NCI-H460 (cell line): Measurements from ENCODE around the gene GALNT17. TPM values are rescaled to one million over a fixed set of nuclear protein-coding genes. Genes with fewer than 3 reads are reported as not detected.

Experiments
- DNase-seq: peaks from one replicate; pipeline ENCODE4 v3.0.0-alpha.2; 2016; ENCODE audit warnings: low read depth; ENCODE audit errors: extremely low read depth
- total RNA-seq: library from RNA; depleted of rRNA; stranded (reverse); fragments of >200 nt; shearing (Covaris generic); gene quantifications from 2 replicates; pipeline ENCODE4 v1.2.3, GENCODE V29; 2014

GALNT17 gene
- total RNA-seq, 1 experiment from 2014 or later, result 3.1 TPM

DNA sequence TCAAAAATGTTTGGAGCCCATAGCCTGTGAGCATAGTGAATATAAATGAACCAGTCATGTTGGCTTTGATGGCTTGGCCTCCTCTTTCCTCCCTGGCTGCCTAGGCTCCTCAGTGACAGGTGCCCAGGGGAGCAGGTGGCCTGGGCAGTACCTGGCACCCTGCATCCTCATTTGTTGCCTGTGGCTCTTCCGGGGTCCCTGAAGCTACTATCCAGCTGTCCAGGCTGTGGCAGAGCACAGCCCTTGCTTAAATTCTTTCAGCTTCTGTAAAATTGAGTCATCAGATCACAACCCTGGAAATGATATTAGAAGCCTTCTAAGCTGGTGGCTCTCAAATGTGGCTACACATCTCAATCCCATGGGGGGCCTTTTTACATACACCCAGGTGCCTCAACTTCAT is 525.4 kb downstream of the GALNT17 start:
- DNase-seq, result no peak

DNA sequence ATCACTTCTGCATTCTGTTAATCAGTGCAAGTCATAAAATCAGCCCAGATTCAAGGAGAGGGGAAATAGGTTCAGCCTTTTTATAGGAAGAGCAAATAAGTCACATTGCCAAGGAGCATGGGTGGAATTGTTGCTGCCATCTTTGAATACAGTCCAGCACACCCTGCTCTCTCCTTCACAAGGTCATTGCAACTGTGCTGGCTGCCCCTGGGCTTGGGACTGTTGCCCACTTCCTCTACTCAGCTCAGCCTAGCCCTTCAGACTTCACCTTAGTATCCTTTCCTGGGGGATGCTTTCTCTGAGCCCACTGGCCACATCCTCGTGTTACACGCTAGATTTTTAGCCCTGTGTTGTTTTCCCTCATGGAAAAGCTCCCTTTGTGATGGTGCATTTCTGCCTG is 527.7 kb downstream of the GALNT17 start:
- DNase-seq, result no peak

DNA sequence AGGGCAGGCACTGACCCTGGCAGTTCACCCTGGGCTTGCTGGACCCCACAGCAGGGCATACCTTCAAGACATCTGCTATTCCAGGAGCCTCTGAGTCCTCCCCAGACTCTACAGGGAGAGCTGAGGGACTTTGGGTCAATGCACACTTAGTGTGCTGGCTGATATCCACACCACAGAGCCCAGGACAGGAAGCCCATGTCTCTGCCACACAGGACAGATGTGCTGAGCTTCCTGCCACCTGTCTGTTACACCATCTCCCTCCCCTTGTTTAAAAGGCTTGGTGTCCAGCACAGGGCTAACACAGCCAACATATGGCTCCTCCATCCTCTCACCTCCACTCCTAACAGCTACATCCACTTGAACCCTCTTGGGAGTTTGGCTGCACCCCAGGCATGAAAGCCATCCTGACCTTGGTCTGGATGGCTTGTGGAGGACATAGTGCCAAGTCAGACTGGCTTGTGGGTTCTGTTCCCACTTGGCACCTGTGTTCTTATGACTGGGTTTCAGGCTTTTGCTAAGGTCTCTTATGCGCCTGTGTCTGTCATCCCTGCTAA is 529.8 kb downstream of the GALNT17 start:
- DNase-seq, result no peak

DNA sequence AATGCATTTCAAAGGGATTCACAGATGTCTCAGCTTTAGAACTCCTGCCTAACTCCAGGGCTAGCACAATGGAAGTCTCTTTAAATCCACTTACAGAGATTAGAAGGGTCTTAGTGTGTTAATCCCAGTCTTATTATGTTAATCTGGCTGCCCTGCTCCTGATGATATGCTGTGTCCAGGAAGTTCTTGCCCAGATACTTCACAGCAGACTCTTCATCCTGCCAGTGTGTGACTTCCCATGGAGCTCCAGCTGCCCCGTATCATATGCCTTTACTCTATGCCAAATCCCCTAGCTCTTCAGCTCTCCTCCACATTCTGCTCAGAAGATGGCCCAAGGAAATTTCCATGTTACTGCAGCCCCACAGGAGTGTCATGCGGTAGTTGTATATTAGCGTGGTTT is 533.8 kb downstream of the GALNT17 start:
- DNase-seq, result no peak

DNA sequence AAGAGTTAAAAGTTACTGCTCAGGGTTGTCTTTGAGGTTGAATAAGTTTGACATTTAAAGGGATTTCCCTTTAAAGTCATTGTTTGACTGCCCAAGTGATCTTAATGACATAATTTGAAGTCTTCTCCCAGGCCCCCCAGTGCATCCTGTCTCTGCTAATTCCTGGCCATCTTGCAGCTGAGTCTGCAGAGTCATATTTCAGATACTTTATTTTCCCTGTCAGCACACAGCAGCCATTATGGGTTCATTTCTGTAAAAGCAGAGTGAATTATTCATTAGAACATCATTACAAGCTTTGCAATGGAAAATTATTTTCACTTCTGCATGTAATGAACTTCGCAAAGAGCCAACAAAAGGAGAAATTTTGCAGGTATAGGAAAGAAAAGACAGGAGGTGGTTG is 536.6 kb downstream of the GALNT17 start:
- DNase-seq, result no peak

DNA sequence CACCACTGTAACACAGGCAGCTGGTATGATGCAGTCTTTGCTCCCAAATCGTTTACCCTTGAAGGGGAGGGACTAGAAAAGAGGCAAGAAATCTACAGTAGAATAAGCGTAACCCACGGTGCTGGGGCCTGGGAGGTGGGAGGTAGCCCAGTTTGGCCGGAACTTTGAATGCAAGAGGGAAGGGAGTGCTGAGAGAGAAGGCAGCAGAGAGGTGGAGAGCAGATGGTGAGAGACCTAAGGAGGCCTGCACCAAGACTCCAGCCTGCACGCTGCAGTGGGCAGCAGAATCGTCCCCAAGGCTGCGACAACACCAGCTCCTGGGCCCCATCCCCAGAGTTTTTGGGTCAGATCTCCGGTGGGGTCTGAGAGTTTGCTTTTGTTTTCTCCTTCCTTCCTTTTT is 547.5 kb downstream of the GALNT17 start:
- DNase-seq, result no peak

DNA sequence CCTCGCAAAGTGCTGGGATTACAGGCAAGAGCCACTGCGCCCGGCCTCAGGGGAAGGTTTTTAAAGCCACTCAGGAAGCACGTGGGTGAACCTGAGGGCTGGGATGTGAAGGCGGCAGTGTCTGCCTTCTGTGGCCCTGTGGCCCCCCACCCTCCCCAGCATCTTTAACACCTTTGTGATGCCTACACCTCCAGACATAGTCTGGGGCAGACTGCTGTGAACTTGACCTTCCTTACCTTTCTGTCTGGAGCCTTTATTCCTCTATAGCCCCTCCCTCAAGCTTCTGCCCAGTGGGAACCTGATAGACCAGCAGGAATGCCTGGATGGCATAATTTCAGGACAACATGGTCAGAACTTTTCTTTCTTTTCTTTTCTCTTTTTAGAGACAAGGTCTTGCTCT is 550.2 kb downstream of the GALNT17 start:
- no peak for DNase-seq

DNA sequence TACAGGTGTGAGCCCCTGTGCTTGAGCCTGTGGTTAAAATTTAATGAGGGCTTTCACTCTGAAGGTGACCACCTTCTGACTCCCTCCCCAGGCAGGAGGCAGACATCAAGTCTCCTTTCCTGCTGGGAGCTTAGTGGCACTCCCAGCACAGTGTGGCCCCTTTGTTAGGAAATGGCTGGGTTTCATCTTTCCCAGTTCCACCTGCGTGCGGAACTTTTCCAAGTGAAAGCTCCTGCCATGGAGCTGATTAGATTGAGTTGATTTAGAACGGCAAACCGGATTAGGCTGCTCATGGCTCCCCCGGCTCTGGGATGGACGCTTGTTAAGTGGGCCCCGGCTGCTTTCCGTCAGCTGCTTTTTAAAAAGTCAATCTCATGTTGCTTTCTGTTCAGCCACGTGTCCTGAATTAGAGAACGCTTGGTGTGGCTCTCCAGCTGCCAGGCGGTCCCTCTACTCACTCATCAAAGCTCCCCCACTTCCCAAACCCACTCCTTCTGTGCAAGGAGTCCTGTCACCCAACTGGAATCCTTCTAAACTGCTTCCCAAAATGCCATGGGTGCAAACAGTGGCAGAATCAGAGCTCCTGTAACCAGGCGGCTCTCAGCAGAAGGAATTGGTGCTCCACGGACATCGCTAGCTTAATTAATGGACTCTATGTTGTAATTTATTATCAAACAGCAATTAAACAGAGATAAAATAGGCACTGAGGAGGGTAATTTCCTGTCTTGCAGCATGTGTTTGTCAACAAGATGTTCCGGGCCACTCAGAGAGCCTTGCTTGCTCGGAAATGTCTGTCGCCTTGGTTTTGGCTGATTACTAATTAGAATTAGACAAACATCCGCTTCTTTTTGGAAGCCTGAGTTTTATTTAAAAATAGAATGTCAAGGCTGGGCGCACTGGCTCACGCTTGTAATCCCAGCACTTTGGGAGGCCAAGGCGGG is 551.2 kb downstream of the GALNT17 start:
- DNase-seq, result no peak

DNA sequence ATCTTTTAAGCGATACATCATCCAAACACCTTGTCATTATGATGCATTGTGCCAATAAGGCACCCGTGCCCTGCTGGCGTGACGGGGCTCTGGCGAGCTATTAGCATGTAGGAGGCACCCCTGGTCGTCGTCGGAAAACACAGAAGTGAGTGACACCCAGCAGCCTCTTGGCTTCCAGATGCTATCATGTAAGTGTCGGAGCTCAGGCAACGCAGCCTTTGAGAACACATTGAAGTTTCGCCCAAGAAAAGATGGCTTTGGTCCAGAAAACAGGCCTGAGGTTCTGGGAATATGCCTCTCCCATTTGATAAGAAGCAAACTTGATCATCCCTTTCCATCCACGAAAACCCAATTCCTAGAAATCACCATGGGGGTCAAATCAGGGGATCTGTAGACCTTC is 555.3 kb downstream of the GALNT17 start:
- no peak for DNase-seq

DNA sequence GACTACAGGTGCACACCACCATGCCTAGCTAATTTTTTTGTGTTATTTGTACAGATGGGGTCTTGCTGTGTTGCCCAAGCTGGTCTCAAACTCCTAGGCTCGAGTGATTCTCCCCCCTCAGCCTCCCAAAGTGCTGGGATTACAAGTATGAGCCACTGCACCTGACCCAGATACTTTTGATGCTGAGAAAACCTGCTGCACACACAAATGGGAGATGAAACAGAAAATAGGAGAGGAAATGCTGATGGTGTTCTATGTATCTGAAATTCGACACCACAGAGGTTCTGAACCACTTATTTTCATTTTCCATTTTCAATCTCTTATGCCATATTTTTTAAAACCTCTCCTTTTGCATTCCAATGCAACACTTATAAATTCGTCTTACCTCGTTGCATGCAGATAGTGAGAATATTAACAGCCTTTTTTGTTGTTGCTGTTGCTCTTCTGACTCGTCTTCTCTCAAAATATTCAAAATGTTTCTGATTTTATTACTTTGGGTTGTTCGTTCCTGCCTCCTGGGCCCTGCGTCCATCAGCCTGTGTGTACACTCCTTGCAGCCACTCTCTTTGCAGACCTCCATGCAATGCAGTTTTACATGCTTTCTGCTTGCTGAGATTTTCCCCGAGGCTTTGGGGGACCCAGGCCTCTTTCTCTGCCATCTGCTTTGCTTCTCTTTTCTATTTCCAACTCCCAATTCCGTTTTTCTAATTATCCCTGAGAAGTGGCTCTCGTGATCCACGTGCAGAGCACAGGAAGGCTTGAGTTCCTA is 556.1 kb downstream of the GALNT17 start:
- DNase-seq, result no peak

DNA sequence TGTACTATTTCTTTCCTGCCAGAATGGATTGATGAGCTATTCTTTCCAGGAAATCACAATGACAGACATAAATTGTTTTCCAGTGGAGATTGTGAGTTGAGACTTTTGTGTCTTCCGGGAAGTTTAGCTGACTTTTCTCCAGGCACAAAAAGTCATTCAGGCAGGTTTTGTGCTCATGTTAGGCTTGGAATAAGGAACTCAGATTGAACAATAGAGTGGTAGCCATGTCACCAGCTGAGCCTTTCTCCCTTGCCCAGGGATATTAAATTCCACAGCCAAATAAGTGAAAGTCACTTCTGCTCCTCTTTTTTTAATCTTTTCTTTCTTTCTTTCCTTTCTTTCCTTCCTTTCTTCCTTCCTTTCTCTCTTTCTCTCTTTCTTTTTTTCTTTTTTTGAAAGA is 559.6 kb downstream of the GALNT17 start:
- no peak for DNase-seq

DNA sequence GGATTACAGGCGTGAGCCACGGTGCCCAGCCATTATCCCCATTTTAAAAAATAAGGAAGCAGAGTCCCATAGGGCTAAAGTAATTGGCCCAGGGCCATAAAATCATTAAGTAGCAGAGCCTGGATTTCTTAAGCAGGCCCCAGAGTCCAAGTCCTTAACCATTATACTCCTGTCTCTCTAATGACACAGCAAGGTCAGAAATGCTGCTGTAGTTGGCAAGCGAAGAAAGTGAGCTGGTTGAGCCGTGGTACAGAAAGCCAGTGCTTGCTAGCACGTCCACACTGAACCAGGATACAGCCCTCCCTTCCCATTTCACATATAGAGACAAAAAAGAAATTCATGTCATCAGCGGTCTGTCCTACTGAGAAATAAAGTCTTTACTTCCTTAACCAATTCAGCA is 562.7 kb downstream of the GALNT17 start:
- no peak for DNase-seq

DNA sequence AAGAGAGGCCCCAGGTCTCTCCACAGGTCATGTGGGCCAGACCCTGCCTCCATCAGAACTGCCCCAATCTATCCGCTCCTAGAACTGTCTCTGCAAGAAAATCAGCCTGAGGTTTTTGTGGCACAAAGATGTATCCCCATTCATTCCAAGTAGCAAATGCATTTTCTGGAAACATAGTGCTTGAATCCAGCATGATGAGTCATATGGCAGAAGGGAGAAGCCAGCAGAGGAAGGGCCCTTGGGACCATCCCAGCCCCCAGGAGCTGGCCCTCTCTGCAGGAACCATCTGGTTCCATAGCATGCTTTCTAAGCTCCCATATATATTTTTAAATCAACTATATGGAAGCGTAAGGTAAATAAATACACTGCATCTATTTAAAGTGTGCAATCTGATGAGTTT is 563.2 kb downstream of the GALNT17 start:
- DNase-seq, result no peak

DNA sequence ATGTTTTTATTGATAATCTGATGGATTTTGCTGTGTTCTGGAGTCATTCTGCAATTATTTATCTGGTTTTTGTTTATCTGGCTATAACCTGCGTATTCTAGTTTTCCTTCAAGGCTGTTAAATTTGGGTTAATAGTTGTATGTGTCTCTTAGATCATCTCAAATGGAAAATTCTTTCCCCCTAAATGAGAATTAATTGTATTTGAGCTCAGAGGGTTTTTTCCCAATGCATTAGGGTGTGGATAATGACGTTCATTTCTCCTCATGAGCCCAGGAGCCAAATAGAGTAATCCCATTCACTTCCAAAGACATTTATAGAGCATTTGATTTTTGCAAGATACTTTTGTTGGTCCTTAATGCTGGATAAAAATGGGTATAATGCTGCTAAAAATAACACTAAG is 564.6 kb downstream of the GALNT17 start:
- DNase-seq, result no peak

DNA sequence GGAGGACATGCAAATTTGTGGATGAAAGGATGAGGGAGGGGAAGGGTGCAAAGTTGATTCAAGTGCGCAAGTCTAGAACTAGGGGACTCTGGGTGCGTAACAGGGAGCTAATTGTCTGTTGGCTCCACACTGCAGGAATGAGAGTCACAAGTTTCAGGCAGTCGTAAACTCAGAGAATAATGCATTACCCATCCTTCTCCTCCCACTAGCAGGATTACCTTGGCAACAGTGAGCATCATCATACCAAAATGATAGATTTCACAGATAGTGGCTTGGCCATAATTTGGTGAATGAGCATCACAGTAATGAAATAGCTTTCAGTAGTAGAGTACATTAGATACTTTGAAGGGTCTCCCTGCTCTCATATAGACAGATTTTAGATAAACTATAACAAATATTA is 565.5 kb downstream of the GALNT17 start:
- DNase-seq, result no peak

DNA sequence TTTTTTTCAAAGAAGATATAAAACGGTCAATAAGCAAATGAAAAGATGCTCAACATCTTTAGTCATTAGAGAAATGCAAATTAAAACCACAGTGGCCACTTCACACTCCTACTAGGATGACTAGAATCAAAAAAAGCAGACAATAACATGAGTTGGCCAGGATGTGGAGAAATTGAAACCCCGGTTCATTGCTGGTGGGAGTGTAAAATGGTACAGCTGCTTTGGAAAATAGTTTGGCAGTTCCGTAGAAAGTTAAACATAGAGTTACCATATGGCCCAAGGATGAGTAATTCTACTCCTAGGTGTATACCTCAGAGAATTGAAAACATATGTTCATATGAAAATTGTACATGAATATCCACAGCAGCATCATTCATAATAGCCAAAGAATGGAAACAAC is 573.3 kb downstream of the GALNT17 start:
- DNase-seq, result no peak

DNA sequence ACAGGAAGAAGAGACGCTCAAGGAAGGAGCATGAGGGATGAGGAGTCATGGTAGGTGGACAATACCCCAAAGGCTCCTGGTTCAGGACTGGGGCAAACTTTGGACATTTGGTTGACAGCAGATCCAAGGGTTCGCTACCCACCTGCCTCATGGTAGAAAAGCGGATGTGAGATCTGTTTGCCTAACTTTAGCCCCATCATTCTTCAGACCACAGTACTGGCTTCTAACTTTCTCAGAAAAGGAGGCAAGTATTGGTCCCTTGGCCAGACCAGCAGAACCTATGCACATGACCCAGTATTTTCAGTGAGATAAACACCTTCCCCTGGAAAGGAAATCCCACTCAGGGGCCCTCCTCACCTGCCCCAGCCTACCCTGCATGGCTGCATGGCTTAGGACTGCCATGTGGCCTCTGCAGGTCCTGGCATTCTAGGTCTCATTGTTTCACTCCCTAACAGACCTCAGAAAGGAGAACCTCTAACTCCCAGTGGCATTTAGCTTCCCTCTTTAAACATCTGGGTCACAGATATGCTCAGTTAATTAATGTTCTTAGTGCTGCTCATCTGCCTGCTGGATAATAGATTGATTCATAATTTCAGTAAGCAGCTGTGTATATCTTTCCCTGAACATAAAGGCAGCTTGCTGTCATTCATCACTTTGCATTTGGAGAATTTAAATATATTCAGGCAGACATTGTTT is 574.1 kb downstream of the GALNT17 start:
- DNase-seq, result no peak

DNA sequence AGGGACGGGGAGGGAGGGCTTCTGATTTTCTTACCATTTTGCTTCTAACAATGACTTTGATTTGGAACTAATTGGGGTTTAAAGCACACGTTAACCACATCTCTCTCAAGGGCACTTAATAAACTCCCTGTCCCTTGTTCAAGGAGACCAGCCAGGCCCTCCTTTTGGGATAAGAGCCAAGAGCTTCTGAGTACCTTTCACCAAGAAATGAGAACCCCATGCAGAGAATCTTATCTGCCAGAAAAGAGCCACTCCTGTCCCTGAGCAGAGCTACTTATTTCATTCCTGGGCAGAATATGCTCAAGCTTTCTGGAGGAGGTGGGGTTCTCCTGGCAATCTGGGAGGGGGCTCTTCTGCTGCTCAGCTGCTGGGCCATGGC is 574.6 kb downstream of the GALNT17 start:
- DNase-seq, result no peak

DNA sequence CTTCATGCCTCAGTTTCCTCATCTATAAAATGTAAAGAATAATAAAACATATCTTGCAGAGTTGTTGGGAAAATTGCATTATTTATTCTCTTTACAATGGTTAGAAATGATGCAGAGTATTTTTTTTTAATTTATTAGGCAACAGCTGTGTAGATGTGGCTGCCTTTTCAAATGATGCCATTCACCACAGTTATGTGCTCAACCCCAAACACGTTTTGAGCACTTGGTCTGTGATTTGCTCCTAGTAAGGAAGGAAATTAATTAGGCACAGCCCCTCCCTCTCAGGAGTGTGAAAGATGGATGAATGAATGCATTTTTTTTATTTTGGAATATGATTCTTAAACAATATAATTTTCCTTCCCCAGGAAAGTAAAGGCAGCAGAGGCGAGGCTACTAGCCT is 575.1 kb downstream of the GALNT17 start:
- DNase-seq, result no peak

DNA sequence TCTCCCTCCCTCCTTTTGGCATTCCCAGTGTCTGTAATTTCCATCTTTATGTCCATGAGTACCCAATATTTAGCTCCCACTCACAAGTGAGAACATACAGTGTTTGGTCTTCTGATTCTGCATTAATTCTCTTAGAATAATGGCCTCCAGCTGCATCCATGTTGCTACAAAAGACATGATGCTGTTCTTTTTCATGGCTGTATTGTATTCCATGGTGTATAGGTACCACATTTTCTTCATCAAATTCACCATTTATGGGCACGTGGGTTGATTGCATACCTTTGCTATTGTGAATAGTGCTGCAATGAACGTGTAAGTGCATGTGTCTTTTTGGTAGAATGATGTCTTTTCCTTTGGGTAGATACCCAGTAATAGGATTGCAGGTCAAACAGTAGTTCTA is 576.8 kb downstream of the GALNT17 start:
- DNase-seq, result no peak

DNA sequence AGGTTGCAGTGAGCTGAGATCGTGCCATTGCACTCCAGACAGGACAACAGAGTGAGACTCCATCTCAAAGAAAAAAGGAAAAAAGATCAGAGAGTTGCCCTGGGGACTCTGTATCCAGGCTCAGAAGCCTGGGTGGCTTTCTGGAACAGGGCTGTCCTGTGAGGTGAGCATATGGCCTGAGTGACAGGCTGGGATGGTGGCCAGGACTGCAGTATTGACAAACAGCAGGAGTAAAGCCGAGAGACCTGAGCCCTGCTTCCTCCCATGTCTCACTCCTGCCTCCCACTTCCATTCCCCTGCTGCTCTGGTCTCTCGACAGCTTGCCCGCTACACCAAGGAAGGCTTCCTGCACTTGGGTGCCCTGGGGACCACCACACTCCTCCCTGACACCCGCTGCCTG is 578.5 kb downstream of the GALNT17 start:
- DNase-seq, result no peak
